Measurements from ENCODE around the gene ZNF674.

- no peak for TF ChIP-seq CTCF (IDR thresholded peaks at IDR 0.05 in 2 of 3, conservative IDR thresholded peaks at IDR 0.05 in 1 of 3; ENCODE audit: control insufficient read depth in 2 of 3, extremely low read depth in 1 of 3, insufficient read depth in 1 of 3, low read depth in 3 of 3, low read length in 3 of 3)
- TF ChIP-seq CBFB (IDR thresholded peaks at IDR 0.05; ENCODE audit: low read depth): no peak
- no peak for TF ChIP-seq REST (IDR thresholded peaks at IDR 0.05; ENCODE audit: low read depth, low read length)
- TF ChIP-seq CBX3 (IDR thresholded peaks at IDR 0.05; ENCODE audit: borderline replicate concordance, low read depth): no peak
- TF ChIP-seq HDAC2 (IDR thresholded peaks at IDR 0.05): no peak
- no peak for TF ChIP-seq HDAC6 (IDR thresholded peaks at IDR 0.05; ENCODE audit: unreplicated experiment)
- no peak for TF ChIP-seq TBL1XR1 (IDR thresholded peaks at IDR 0.05; ENCODE audit: low read depth, low read length)
- TF ChIP-seq RELB (IDR thresholded peaks at IDR 0.05; ENCODE audit: low read depth): no peak
- TF ChIP-seq LARP7 (IDR thresholded peaks at IDR 0.05): no peak
Observed at GRCh38 chrX:46577221-46578005, 32.2 kb upstream of the ZNF674 start.

Data from GM12878 (cell line).